ENCODE data around the gene OSBP2.

Gene OSBP2

GRCh38 chr22:30885591-30885990 is 190.9 kb downstream of the OSBP2 start:
- H3K27ac ChIP-seq = no peak overlapping the region
- no peak for DNase-seq (ENCODE audit: low spot score)
- no peak overlapping the region for H3K4me3 ChIP-seq
- no peak for TF ChIP-seq CTCF (IDR thresholded peaks at IDR 0.05)

GRCh38 chr22:30887453-30887852 is 192.8 kb downstream of the OSBP2 start:
- TF ChIP-seq CTCF (IDR thresholded peaks at IDR 0.05) = no peak

GRCh38 chr22:30887861-30888260 is 193.2 kb downstream of the OSBP2 start:
- no peak for TF ChIP-seq CTCF (IDR thresholded peaks at IDR 0.05)
- no peak for DNase-seq (ENCODE audit: low spot score)
- no peak overlapping the region for H3K27ac ChIP-seq
- no peak overlapping the region for H3K4me3 ChIP-seq

More at GRCh38 chr22:30887453-30887852, 192.8 kb downstream of the OSBP2 start:
- no peak for DNase-seq (ENCODE audit: low spot score)
- H3K27ac ChIP-seq = no peak overlapping the region
- no peak overlapping the region for H3K4me3 ChIP-seq

GRCh38 chr22:30889268-30889995 is 194.8 kb downstream of the OSBP2 start:
- TF ChIP-seq CTCF (IDR thresholded peaks at IDR 0.05) = no peak
- peak; percentile 55 for DNase-seq (ENCODE audit: low spot score)
- no peak overlapping the region for H3K27ac ChIP-seq

GRCh38 chr22:30889996-30890480 is 195.4 kb downstream of the OSBP2 start:
- Histone ChIP-seq H3K27ac (no peak overlapping the region), H3K4me3 (no peak overlapping the region)
- DNase-seq (ENCODE audit: low spot score) = no peak
- TF ChIP-seq CTCF (IDR thresholded peaks at IDR 0.05) = no peak

More at GRCh38 chr22:30889268-30889995, 194.8 kb downstream of the OSBP2 start:
- H3K4me3 ChIP-seq = no peak overlapping the region

GRCh38 chr22:30890686-30891442 is 196.2 kb downstream of the OSBP2 start:
- TF ChIP-seq CTCF (IDR thresholded peaks at IDR 0.05) = peak; percentile 60
- H3K4me3 ChIP-seq = no peak overlapping the region
- DNase-seq (ENCODE audit: low spot score) = peak; percentile 69
- no peak overlapping the region for H3K27ac ChIP-seq
